Measurements from ENCODE around the gene CCBE1.
"Not testable (repeated sequence)": the region's sequence is repeated elsewhere in the genome, so short reads cannot be mapped to it uniquely, and the experiment has no call there.

Gene CCBE1

GRCh38 chr18:59520562-59521355 lies 176.5 kb downstream of the CCBE1 start:
- no peak for FAIRE-seq

DNA sequence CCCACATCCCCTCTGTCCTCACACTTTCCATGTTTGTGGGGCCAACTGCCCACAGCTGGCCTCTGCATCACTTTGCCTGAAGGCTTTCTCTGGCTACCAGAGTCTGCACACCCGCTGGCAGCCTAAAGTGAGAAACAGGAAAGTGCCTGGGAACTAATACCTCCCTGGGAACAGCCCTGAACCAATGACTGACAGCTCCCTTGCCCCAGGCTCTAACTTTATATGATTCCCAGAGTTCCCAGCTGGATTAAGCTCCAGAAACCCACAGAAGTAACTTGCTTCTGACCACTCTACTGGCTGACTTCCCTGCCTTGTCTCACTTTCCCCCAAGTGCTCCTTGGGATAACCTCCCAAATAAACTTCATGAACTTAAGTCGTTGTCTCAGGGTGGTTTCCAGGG lies 178.5 kb downstream of the CCBE1 start:
- FAIRE-seq: no peak

GRCh38 chr18:59517446-59518165 lies 179.6 kb downstream of the CCBE1 start:
- no peak for FAIRE-seq

DNA sequence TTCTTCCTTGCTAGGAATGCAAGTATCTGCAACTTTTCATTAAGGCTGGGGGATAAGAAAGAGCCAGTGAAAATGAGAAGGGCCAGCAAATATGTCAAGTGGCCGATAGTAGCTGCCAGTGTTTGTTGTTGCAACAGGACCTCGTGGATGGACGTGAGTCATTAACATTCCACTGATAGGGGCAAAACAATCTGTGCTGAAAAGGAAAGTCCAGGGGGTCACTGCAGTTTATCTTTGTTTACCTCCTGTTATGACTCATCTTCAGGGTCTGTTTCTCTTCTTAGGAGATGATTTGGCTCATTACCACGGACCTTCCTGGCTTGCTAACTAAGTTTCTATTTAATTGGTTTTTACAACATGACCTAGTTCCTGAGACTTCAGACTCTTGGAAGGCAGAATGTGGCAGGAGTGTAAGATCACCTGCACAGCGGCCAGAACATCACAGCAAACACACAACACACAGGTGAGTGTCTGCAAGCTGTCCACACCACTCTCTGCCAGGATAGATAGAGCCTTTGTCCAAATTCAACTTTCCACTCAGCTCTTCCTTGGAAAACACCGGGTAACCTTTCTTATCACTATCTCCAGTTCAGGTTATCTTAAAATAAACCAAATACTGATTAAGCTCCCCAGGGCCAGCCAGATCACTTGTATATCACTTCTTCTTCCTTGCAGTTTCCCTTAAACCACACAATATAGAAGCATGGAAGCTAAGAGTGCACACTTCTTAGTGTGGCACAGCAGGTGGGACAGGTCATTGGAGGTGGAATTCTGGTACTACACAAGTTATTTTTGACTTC lies 180.7 kb downstream of the CCBE1 start:
- no peak for FAIRE-seq

DNA sequence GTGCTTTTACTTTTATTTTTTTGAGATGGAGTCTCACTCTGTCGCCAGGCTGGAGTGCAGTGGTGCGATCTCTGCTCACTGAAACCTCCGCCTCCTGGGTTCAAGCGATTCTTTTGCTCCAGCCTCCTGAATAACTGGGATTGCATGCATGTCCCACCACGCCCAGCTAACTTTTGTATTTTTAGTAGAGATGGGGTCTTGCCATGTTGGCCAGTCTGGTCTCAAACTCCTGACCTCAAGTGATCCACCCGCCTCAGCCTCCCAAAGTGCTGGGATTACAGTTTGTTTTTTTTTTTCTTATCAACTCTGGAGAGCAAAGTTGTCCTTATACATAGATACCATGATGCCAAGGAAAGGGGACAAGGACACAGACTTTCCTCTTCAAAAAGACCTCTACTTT lies 181.3 kb downstream of the CCBE1 start:
- FAIRE-seq: not testable (repeated sequence)

DNA sequence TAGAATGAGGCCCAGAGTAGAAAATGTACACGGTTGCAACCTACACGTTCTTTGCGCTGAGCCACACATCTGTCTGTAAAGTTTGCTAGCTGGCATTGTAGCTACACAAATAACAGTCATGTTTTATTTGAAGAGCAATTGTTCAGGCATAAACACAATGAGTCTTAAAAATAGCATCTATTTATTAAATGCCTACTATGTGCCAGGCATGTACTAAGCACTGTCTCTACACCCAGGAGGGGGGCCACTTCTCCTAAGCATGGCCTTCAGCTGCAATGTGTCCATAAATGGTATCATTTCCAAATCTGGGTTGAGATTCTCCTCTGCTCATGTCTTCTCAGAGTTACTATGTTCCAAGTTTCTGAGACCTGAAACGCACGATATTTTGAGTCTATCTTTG lies 182.1 kb downstream of the CCBE1 start:
- no peak for FAIRE-seq

GRCh38 chr18:59514203-59514602 lies 183.0 kb downstream of the CCBE1 start:
- no peak for FAIRE-seq

DNA sequence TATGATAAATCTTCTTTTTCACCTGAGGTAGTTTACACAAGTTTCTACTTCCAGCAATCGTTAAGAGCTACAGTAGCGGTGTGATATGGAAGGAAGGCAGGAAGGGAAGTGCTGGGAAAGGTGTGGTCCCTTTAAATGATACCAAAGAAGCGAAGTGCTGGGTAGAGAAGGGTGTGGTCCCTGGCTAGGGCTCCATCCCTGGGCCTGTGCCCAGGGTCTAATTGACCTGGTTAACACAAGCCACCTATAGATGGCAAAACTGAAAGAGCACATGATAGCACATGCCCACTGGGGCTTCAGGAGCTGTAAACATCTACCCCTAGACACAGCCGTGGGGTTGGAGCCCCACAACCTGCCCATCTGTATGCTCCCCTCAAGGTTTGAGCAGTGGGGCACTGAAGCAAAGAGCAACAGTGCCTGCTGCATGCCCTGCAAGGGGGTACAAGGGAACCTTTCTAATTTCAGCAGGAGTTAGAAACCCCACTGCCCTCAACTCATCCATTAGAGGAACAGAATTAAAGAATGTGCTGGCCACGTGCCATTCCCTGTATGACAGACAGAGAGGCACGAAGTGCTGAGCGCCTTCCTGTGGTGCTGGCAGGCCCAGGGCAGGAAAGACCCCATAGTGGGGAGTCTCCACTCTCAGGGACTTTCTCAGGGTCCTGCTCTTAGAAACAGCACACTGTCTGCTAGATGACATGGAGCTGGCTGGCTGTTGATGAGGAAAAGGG lies 185.0 kb downstream of the CCBE1 start:
- no peak for FAIRE-seq

DNA sequence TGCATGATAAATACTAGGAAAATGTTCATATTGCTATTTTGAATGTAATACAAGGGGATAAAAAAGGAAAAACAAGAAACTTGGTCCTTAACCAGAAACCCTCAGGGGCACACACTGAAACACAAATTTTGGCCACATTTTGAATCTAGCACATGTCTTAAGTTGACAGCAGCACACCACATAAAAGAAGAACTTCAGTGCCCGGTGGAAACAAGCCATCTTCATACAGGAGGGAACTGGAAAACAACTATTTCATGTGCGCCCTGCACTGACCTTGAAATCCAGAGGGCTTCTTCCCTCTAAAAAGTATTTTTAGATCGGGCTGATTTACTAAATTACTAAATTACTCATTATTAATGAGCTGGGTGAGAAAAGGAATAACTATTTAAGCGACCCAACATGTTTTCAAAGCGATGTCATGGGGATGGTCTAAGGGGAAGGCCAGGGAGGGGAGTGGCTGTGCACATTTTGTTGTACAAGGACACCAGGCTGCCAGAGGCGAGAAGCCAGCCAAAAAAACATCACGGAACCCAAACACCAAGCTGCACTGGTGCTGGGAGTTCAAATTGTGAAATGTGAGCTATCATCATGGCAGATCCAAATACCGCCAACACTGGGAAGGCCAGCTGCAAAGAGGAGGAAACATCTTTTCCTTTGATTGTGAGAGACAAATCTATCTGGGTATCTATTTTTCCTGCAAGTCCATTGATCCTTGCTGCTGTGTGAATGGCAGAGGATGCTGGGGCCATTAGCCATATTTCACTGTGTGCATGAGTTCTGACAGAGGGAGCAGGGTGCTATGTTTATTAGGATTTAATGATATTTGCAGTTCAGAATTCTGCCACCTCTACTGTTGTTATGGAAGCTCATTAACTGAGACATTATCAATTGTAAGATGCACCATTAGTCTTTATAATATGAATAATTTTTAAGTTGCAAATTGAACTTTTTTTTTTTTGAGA lies 187.5 kb downstream of the CCBE1 start:
- FAIRE-seq: no peak

GRCh38 chr18:59505356-59505755 lies 191.9 kb downstream of the CCBE1 start:
- no peak for FAIRE-seq

GRCh38 chr18:59502274-59503175 lies 194.7 kb downstream of the CCBE1 start:
- no peak for FAIRE-seq

GRCh38 chr18:59501920-59502273 lies 195.3 kb downstream of the CCBE1 start:
- no peak for FAIRE-seq

DNA sequence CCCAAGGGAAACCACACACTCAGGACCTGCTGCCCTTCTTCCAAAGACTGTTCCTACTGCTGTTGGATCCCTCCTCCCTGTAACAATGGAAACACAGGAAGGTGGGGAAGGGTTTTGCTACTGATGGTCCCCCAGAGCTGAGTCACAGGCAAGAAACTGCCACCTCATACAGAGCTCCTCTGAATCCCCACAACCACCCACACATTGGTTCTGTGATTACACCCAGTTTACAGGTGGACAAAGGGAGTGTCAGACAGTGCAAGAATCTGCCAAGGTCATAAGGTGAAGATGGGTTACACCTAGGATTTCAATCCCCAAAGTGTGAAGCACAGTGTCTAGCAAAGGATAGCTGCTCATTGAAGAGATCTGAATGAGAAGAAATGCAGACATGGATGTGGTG lies 196.5 kb downstream of the CCBE1 start:
- FAIRE-seq: no peak

GRCh38 chr18:59498506-59499086 lies 198.6 kb downstream of the CCBE1 start:
- FAIRE-seq: no peak

GRCh38 chr18:59492756-59493421 lies 204.3 kb downstream of the CCBE1 start:
- no peak for FAIRE-seq

- FAIRE-seq: no peak
Observed at GRCh38 chr18:59488899-59489298, 208.3 kb downstream of the CCBE1 start.

DNA sequence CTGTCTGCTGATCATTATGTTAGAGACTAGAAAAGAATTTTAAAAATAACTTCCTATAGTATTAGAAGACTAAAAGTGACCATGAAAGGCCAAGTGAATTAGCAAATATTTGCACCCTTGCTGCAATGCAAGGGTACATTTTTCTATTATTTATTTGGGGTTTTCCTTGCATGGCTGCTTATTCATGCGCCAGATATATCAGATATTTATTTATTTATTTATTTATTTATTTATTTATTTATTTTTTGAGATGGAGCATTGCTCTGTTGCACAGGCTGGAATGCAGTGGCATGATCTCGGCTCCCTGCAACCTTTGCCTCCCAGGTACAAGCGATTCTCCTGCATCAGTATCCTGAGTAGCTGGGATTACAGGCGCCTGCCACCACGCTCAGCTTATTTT lies 211.8 kb downstream of the CCBE1 start:
- FAIRE-seq: no peak

DNA sequence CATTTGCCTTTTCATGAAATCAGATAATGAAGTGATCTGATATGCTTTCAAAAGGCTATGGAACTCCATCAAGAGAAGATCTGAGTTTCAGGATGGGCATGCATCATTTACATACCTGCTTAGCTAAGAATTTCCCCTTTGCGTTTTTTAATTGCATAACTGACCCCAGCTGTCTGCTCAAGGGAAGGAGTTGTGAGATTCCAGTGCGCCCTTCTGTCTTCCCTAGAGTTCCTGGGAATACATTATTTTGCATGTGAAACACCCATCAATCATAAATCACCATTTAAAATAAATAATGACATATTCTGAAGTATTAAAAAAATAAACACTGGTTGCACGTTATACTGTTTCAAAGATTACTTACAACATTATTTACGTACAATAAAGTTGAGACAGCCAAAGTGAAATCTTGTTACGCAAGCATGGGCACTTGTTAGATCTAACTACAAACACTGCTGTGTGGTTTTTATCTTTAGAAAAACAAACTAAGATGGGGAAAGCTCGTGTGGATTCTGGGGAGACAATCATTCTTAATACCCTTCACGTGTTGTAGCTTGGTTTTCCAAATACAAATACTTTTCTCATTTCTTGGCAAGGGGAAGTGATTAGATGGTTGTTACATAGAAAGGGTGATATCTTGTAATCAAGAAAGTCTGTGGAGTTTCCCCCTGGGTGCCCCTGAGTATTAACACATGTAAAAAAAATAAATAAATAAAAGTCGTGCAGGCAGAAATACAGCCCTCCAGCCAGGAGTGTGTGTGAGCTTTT lies 212.5 kb downstream of the CCBE1 start:
- no peak for FAIRE-seq

DNA sequence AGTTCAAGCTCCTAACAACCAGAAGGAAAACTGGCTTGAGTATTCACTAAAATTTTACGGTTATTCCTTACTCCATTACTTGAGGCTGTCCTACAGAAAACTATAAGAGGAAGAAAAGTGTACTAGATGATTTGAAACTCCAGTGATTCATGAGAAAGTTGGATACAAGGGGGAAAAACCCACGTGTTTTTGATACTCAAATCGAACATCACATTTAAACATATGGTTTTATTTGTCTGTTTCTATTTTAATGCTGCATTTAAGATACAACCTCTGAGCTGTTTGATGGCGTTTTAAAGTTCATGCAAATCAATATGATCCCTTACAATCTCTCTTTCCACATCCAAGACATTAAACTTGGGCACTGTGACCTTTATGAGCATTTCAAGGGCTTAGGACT lies 213.1 kb downstream of the CCBE1 start:
- no peak for FAIRE-seq

Data from A204.1 (cell line).